NCI-H1092 (cell line): ENCODE measurements around the gene GOLT1B.

Source experiments
- DNase-seq: peaks from one replicate; lab custom pipeline; 2025; lab: John Stamatoyannopoulos, UW

GOLT1B gene

DNA sequence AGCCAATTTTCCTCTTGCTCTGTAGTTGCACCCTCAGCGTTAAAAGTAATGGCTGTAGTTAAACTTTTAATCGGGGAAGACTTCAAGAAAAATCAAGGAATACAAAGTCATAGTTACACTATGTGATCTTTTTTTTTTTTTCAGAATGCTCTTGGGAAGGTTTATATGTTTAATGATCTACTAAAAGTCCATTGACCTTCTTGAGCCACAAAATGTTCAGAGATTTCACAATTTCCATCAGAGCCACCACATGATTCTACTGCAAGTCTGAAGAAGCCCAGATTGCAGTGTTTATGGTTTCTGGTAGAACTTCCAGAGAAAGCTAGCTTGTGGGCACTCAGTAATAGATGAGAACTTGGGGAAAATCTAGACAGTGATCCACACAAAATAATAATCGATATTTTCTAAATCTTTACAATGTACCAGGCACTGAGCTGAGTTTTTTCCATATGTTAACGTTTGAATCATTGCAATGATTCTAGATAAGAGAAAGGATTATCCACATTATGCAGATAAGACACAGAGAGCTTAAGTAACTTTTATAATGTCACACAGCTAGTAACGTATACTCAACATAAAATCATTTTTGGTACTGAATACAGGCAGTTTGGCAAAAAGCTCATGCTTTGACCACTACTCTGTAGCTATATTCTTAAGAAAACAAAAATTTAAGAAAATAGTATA is 64.8 kb downstream of the GOLT1B start:
- DNase-seq, result no peak

DNA sequence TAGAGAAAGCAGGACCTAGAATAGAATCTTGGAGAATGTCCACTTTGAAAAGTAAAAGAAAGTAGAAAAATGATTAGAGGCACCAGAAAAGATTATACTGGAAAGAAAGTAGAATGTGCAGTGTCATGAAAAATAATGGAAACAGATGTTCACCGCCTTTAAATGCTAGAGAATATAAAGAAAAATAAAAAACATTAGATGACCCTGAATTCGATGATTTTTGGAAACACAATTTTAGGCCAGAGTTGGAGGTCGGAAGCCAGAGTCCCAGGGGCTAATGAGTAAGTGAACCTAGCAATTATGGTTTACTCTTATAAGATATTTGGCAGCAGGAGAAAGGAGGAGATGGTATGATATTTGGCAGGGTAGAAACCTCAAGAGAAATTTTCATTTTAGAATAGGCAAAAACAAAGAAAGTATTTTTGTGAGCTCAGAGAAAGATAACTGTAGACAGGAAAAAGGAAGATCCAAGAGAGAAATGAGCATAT is 65.4 kb downstream of the GOLT1B start:
- DNase-seq, result no peak
